Measurements from ENCODE around the gene KAT2B. TPM values are rescaled to one million over a fixed set of nuclear protein-coding genes. Genes with fewer than 3 reads are reported as not detected.

KAT2B gene
- total RNA-seq, 1 experiment from 2014 or later, result 4.6 TPM

DNA sequence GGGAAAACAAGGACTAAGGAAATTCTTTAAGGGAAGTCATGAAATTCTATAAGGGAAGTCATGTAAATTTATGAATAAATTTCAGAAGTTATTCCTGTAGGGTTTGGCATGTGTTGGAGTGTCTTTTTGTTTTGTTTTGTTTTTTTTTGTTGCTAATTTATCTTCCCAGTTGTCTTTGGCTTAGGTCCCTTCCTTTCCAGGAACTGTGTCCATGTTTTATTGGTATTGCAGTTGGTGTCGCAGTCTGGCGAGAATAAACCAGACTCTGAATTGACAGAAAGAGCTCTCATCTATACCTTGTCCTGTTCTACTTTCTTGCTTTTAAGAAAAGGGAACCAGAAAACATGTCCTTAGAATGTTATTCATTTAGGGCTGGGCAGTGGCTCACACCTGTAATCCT lies 88.1 kb downstream of the KAT2B start:
- ChIA-PET CTCF (no interaction called here), POLR2A (ENCODE audit: low non-redundant PET) (no interaction called here)
- Histone ChIP-seq H3K4me3 (ENCODE audit: low read depth, low read length, poor library complexity, severe bottlenecking) (no peak overlapping the region), H3K27ac (ENCODE audit: low read depth, low read length, poor library complexity, severe bottlenecking) (no peak overlapping the region), H3K9me3 (ENCODE audit: low read depth, low read length, poor library complexity, severe bottlenecking) (no peaks in the 10 kb centered on the region), H3K36me3 (ENCODE audit: insufficient read depth, low read length, poor library complexity, severe bottlenecking) (no peaks in the 10 kb centered on the region), H3K27me3 (replicated peaks; ENCODE audit: insufficient read depth, low read depth, low read length, poor library complexity) (no peaks in the 10 kb centered on the region), H3K4me1 (ENCODE audit: insufficient read depth, low read length, poor library complexity, severe bottlenecking) (no peaks in the 10 kb centered on the region)
- BruUV-seq (replicated peaks), result no TSS peak
- intact Hi-C loops (cut with micrococcal nuclease; ENCODE audit: unreplicated experiment), result no loop called here
- TF ChIP-seq, protein P1, sequence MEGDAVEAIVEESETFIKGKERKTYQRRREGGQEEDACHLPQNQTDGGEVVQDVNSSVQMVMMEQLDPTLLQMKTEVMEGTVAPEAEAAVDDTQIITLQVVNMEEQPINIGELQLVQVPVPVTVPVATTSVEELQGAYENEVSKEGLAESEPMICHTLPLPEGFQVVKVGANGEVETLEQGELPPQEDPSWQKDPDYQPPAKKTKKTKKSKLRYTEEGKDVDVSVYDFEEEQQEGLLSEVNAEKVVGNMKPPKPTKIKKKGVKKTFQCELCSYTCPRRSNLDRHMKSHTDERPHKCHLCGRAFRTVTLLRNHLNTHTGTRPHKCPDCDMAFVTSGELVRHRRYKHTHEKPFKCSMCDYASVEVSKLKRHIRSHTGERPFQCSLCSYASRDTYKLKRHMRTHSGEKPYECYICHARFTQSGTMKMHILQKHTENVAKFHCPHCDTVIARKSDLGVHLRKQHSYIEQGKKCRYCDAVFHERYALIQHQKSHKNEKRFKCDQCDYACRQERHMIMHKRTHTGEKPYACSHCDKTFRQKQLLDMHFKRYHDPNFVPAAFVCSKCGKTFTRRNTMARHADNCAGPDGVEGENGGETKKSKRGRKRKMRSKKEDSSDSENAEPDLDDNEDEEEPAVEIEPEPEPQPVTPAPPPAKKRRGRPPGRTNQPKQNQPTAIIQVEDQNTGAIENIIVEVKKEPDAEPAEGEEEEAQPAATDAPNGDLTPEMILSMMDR (conservative IDR thresholded peaks at IDR 0.05; ENCODE audit: low read depth, low read length), result no peak
- no peak for TF ChIP-seq EZH2 (IDR thresholded peaks at IDR 0.05; ENCODE audit: borderline replicate concordance, low read depth, low read length, poor library complexity, severe bottlenecking)
- no peak for DNase-seq (ENCODE audit: low spot score)

DNA sequence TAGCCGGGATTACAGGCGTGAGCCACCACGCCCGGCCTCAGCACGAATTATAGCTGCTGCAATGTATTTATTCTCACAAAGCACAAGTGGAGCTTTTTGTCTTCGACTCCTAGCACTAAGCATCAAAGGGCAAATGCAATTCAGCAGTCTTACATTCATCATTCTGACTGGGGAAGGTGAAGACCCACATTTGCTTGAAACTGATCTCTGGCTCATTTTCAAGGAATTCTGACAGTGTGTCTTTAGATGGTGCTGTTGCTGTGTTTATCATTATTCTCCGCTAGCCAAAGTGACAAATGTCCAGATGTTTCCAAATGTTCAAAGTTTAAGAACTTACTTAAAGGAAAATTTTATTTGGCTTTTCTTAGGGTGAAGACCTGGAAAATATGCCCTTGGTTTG lies 89.9 kb downstream of the KAT2B start:
- no TSS peak for BruUV-seq (replicated peaks)
- H3K36me3 ChIP-seq (ENCODE audit: insufficient read depth, low read length, poor library complexity, severe bottlenecking), result no peaks in the 10 kb centered on the region
- H3K27me3 ChIP-seq (replicated peaks; ENCODE audit: insufficient read depth, low read depth, low read length, poor library complexity), result no peaks in the 10 kb centered on the region
- DNase-seq (ENCODE audit: low spot score), result no peak
- TF ChIP-seq EZH2 (IDR thresholded peaks at IDR 0.05; ENCODE audit: borderline replicate concordance, low read depth, low read length, poor library complexity, severe bottlenecking), result no peak
- TF ChIP-seq, protein P1 (conservative IDR thresholded peaks at IDR 0.05; ENCODE audit: low read depth, low read length), result 0 out of 2 replicates have a peak, but pooled peaks have one; percentile 43
- POLR2A ChIA-PET (ENCODE audit: low non-redundant PET), result no interaction called here
- no peaks in the 10 kb centered on the region for H3K9me3 ChIP-seq (ENCODE audit: low read depth, low read length, poor library complexity, severe bottlenecking)
- H3K27ac ChIP-seq (ENCODE audit: low read depth, low read length, poor library complexity, severe bottlenecking), result no peak overlapping the region
- CTCF ChIA-PET, result no interaction called here
- H3K4me1 ChIP-seq (ENCODE audit: insufficient read depth, low read length, poor library complexity, severe bottlenecking), result no peaks in the 10 kb centered on the region
- H3K4me3 ChIP-seq (ENCODE audit: low read depth, low read length, poor library complexity, severe bottlenecking), result no peak overlapping the region
- intact Hi-C loops (cut with micrococcal nuclease; ENCODE audit: unreplicated experiment), result no loop called here

DNA sequence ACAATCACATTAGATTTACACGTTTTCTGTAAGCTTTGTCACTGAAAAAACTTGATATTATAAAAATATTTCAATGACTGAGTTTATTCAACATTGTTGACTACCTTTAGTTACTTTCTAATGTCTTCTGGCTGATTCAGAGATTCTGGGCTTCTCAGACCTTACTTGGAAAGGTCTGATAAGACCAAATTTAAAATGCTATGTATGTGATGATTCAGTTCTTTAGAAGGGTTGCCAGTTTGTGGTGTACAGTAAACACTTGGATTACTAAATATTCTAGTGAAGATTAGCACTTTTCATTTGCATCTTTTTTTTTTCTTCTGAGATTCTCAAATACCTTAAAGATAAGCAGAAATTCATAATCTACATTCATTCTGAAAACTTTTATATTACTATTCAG lies 96.0 kb downstream of the KAT2B start:
- H3K4me3 ChIP-seq (ENCODE audit: low read depth, low read length, poor library complexity, severe bottlenecking), result no peak overlapping the region
- no peaks in the 10 kb centered on the region for H3K9me3 ChIP-seq (ENCODE audit: low read depth, low read length, poor library complexity, severe bottlenecking)
- POLR2A ChIA-PET (ENCODE audit: low non-redundant PET), result no interaction called here
- no peaks in the 10 kb centered on the region for H3K4me1 ChIP-seq (ENCODE audit: insufficient read depth, low read length, poor library complexity, severe bottlenecking)
- intact Hi-C loops (cut with micrococcal nuclease; ENCODE audit: unreplicated experiment), result no loop called here
- no peaks in the 10 kb centered on the region for H3K27me3 ChIP-seq (replicated peaks; ENCODE audit: insufficient read depth, low read depth, low read length, poor library complexity)
- H3K36me3 ChIP-seq (ENCODE audit: insufficient read depth, low read length, poor library complexity, severe bottlenecking), result no peaks in the 10 kb centered on the region
- no peak for DNase-seq (ENCODE audit: low spot score)
- TF ChIP-seq EZH2 (IDR thresholded peaks at IDR 0.05; ENCODE audit: borderline replicate concordance, low read depth, low read length, poor library complexity, severe bottlenecking), result no peak
- TF ChIP-seq, protein P1 (conservative IDR thresholded peaks at IDR 0.05; ENCODE audit: low read depth, low read length), result no peak
- BruUV-seq (replicated peaks), result no TSS peak
- CTCF ChIA-PET, result no interaction called here
- H3K27ac ChIP-seq (ENCODE audit: low read depth, low read length, poor library complexity, severe bottlenecking), result no peak overlapping the region
